Measurements from ENCODE around the gene MED22.
A peak's percentile ranks its signal among the peaks of the same experiment; 100 is the strongest.
"Not testable (repeated sequence)": the region's sequence is repeated elsewhere in the genome, so short reads cannot be mapped to it uniquely, and the experiment has no call there.

Gene MED22

DNA sequence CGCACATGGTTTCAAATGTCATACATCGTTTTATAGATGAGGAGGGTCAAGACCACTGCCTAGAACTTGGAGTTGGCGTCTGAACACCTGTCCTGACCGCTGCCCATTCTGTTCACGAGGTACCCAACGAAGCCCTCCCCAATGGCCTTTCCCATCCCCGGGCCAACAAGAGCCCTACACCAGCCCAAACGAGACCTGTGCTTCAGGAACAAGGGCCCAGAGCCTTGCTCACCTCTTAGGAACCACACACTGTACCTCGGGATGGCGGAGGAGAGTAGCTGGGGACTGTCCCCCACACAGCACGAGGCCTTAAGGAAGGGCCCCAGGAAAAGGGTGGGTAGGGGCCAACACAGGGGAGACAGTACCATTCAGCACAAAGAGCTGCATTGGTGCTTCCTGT, 14.9 kb downstream of the MED22 start:
- no peak for TF ChIP-seq CTCF (IDR thresholded peaks at IDR 0.05; ENCODE audit: low read depth, low read length)
- in situ Hi-C loops (cut with HindIII; ENCODE audit: low sequenced_read_pairs): no loop called here
- no peak for DNase-seq (ENCODE audit: low read depth, low spot score)
- H3K4me3 ChIP-seq (ENCODE audit: low read depth, low read length): no peak overlapping the region

DNA sequence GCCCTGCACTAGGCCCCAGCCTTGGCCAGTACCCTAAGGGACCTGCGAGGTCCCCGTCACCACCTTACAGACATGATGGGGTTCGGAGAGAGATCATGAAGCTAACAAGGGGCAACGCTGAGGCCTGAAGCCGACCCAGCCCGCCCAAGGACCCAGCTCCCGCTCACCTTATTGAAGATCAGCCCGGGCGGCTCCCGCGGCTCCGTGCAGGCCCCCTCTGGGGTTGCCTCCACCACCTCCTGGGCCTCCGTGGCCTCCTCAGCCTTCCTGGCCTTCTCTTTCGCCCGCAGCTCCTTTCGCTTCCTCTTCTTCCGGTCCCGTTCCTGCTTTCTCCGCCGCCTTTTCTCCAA, 15.6 kb downstream of the MED22 start:
- no peak overlapping the region for H3K4me3 ChIP-seq (ENCODE audit: low read depth, low read length)
- DNase-seq (ENCODE audit: low read depth, low spot score): no peak
- in situ Hi-C loops (cut with HindIII; ENCODE audit: low sequenced_read_pairs): no loop called here
- TF ChIP-seq CTCF (IDR thresholded peaks at IDR 0.05; ENCODE audit: low read depth, low read length): no peak

- no peak for DNase-seq (ENCODE audit: low read depth, low spot score)
- H3K4me3 ChIP-seq (ENCODE audit: low read depth, low read length): no peak overlapping the region
- in situ Hi-C loops (cut with HindIII; ENCODE audit: low sequenced_read_pairs): no loop called here
Measured at GRCh38 chr9:133331641-133332380, 16.1 kb downstream of the MED22 start.

DNA sequence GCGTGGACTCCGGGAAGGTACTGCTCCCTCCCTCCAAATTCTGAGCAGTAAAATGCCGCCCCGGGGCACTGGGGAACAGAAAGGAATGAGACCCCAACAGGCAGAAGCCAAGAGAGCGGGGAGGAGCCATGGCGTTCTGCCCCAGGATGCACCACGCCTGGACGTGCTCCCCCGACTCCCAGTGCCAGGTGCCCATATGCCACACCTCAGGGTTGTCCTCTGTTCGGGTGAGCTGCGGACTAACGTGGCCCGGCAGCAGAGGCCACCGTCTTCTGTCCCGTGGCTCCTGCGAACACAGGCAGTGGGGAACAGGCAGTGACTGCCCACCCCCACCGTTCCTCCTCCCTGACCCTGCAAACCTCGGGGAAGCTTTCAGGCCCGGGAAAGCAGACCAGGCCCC, 16.7 kb downstream of the MED22 start:
- no peak overlapping the region for H3K4me3 ChIP-seq (ENCODE audit: low read depth, low read length)
- in situ Hi-C loops (cut with HindIII; ENCODE audit: low sequenced_read_pairs): no loop called here
- no peak for DNase-seq (ENCODE audit: low read depth, low spot score)
- no peak for TF ChIP-seq CTCF (IDR thresholded peaks at IDR 0.05; ENCODE audit: low read depth, low read length)

More at GRCh38 chr9:133331641-133332380, 16.1 kb downstream of the MED22 start:
- no peak for TF ChIP-seq CTCF (IDR thresholded peaks at IDR 0.05; ENCODE audit: low read depth, low read length)

- in situ Hi-C loops (cut with HindIII; ENCODE audit: low sequenced_read_pairs); DNase-seq (ENCODE audit: low read depth, low spot score); H3K4me3 ChIP-seq (ENCODE audit: low read depth, low read length): not testable (repeated sequence)
- TF ChIP-seq CTCF (IDR thresholded peaks at IDR 0.05; ENCODE audit: low read depth, low read length): peak; percentile 54
Measured at GRCh38 chr9:133329306-133330156, 18.4 kb downstream of the MED22 start.

GRCh38 chr9:133327834-133328484, 20.0 kb downstream of the MED22 start:
- TF ChIP-seq CTCF (IDR thresholded peaks at IDR 0.05; ENCODE audit: low read depth, low read length): no peak
- H3K4me3 ChIP-seq (ENCODE audit: low read depth, low read length): no peak overlapping the region
- in situ Hi-C loops (cut with HindIII; ENCODE audit: low sequenced_read_pairs): no loop called here
- no peak for DNase-seq (ENCODE audit: low read depth, low spot score)

DNA sequence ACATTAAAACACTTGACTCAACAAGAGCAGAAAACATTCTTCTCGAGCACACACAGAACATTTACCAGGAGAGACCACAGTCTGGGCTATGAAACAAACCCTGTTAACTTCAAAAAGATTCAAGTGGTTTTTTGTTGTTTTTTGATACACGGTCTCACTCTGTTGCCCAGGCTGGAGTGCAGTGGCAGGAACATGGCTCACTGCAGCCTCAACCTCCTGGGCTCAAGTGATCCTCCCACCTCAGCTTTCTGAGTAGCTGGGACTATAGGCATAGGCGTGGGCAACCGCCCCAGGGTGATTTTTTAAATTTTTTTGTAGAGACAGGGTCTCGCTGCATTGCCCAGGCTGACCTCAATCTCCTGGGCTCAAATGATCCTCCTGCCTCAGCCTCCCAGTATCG, 20.9 kb downstream of the MED22 start:
- H3K4me3 ChIP-seq (ENCODE audit: low read depth, low read length); in situ Hi-C loops (cut with HindIII; ENCODE audit: low sequenced_read_pairs); DNase-seq (ENCODE audit: low read depth, low spot score): not testable (repeated sequence)
